Stimulated activated CD4-positive, alpha-beta T cell treated with anti-CD3 and anti-CD28 coated beads, Interleukin-4, amount 100 ng/mL, for 24 hours (primary cell): Measurements from ENCODE around the gene ARID3A.

Experiments used
- DNase-seq: peaks from one replicate; pipeline ENCODE4 v3.0.0-alpha.2; 2020

Gene ARID3A

DNA sequence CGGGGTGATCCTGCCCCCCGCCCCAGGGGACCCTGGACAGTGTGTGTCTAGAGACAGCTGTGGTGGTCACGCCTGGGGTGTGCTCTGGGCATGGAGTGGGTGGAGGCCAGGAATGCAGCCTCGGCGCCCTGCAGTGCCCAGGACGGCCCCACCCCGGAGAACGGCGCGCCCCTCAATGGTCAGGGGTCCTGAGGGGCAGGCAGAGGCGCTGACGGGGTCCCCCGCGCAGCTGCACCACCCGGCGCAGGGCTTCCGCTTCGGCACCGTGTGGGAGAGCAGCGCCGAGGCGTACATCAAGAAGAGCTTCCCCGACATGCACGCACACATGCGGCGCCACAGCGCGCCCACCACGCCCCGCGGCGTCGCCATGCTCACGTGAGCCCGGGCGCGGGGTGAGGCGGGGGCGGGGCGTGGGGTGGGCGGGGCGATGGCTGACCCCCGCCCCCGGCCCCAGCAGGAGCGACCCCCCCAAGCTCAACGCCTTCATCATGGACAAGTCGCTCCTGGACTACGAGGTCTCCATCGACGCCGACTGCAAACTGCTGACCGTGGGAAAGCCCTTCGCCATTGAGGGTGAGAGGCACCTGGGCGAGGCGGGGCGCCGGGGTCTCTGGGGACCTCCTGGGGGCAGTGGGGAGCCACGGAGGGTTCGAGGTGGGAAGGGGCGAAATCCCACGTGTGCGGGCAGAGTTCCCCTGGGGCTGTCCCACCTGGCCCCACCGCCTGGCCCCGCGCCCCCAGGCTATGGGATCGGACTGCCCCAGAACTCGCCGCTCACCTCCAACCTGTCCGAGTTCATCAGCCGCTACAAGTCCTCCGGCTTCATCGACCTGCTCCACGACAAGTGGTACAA, 81.8 kb downstream of the ARID3A start:
- no peak for DNase-seq

GRCh38 chr19:1008268-1009040, 82.6 kb downstream of the ARID3A start:
- no peak for DNase-seq

- DNase-seq: no peak
These were observed 83.5 kb downstream of the ARID3A start for GRCh38 chr19:1009041-1009980.

DNA sequence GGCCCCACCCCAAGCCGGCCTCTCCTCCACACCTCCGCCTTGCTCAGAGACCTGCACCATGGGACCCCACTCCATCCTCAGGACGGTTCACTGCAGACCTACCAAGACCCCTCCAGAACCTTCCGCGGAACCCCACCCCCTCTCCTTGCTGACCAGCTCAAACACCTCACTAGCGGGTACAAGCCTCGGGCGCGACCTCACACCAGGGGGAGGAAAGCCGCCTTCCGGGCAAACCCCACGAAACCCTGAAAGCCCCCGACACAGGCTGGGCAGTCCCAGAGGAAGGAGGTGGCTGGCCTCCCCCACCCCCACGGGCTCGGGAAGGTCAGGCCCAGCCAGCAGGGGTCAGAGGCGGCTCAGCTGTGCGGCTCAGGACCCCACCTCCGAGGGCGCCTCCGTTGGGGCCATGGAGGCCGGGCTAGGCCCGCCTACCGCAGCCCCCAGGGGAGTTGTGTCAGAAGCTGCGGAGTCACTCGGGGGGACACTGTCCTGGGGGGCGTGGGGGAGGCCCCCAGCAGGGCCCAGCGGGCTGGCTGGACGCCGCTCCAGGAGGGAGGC, 84.2 kb downstream of the ARID3A start:
- DNase-seq: no peak

GRCh38 chr19:1010586-1011510, 85.0 kb downstream of the ARID3A start:
- DNase-seq: no peak

DNA sequence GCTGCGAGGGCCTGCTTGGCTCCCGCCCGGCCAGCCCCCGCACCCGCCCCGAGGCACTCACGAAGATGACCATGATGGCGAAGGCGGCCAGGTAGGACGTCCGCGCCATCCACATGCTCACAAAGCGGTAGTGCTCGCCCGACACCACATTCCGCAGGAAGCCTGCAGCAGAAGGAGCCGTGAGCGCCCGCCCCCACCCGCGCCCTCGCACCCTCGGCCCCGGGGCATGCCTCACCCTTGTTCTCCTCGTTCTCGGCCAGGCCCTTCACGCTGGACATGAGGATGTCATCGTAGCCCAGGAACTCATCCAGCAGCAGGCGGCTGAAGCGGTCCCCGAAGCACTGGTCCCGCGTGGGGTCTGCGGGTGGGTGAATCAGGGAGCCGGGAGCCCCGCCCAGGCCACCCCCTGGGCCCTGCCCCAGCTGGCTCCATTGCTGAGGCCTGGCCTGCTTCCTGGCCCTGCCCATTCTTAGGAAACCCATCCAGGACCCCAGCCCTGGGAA, 86.0 kb downstream of the ARID3A start:
- DNase-seq: no peak

GRCh38 chr19:1012334-1012733, 86.5 kb downstream of the ARID3A start:
- no peak for DNase-seq

DNA sequence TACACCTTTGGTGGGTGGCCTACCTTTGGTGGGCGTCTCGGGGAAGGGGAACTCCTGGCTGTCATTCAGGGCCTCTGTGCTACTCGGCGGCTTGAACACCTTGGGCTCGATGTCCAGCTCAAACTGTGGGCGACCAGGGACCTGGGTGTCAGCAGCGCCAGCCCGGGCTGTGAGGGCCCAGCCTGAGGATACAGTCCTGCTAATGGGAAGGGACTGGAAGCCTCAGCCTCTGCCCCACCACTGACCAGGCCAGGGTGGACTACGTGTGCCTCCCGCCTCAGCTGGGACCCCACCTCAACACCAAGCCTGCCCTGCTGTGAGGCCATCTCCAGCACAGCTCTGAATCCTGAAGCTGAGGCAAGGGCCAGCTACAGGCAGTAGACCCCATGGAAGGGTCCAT, 87.4 kb downstream of the ARID3A start:
- no peak for DNase-seq

- DNase-seq: no peak
These were observed 88.6 kb downstream of the ARID3A start for GRCh38 chr19:1014161-1015060.

DNA sequence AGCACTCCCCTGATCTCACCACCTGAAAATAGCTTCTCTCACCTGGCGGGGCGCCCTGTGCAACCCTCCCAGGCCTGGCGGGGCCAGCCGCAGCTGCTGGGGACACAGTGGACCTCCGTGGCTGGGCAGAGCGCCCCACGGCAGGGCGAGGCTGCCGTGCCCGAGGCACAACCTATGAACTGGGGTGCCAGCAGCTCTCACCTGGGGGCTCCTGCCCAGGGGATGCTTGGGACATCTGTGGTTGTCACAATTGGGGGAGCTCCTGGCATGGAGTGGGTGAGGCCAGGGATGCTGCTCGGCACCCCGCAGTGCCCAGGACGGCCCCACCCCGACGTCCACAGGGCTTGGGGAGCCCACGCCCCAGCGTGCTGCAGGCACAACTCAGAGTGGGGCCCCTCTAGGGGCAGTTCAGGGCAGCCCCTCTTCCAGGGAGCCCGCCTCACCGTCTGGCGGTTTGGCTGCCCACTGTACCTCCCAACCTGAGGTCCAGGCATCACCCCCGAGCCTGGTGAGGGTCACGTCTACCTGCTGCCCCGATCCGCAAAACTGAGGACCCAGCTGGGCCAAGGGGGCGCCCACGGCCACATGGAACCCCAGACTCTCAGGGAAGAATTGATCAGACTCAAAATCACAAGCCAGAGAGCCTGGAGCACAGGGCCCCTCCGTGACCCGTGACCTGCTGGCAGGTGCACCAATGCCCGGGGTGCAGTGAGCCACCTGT, 89.4 kb downstream of the ARID3A start:
- no peak for DNase-seq

GRCh38 chr19:1015782-1016646, 90.2 kb downstream of the ARID3A start:
- no peak for DNase-seq

GRCh38 chr19:1016647-1017114, 90.8 kb downstream of the ARID3A start:
- no peak for DNase-seq

DNA sequence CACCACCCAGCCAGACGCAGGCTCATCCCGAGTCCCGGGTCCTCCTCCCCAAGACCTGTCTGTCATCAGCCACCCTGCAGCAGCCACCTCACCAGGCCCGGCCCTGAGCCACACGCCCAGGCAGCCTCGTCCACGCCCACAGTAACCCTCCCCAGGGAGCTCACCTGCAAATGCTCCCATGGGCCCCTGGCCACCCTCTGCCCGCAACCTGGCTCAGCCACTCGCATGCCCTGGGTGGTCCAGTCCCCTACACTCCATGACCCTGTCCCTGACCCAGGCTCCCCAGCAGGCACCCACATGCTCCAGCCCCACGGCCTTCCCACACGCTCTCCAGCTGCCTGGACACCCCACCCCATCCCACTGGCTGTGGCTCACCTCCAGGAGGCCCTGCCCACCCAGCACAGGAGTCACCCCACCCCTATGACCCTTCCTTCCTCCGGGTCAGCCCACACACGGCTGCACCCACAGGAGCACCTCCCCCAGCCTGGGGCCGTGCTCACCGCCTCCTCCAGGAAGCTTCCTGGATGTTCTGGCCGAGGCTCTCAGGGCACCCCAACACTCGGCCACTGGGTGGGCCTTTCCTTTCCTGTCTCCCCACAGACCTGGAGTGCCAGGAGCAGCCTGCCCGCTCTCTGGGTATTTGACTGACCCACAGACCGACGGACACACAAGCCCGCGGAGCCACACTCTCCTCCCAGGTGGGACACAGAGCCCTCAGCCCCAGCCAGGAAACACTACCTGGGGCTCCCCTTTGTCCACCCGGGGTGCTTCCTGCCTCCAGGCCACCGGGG, 91.5 kb downstream of the ARID3A start:
- no peak for DNase-seq

- no peak for DNase-seq
These were observed 92.1 kb downstream of the ARID3A start for GRCh38 chr19:1017906-1018305.

- DNase-seq: no peak
These were observed 92.6 kb downstream of the ARID3A start for GRCh38 chr19:1018393-1018792.

DNA sequence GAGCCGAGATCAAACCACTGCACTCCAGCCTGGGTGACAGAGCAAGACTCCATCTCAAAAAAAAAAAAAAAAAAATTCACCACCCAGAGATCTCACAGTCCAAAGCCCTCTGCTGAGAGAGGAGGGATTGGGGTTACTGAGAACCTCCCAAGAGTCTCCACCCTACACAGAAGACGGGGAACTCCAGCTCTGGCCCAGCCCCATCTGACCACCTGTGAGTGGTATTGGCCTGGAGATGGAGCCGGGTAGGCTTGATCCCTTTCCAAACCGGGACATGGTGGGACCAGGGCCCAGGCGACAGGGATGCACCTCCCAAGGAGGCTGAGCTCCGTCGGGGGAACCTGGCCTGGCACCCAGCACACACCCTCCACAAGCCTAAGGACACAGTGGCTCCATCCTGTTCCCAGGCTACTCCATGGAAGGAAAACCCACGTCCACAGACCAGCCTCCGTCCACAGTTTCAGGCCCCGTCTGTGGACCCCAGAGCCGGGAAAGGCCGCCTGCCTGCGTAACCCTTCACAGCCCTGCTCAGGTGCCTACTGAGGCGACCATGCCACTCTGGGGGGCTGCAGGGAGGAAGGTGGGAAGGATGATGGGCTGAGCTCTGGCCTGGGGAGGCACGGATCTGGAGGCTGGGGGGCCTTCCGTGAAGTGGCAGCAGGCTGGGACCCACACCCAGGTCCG, 93.2 kb downstream of the ARID3A start:
- no peak for DNase-seq

- DNase-seq: no peak
These were observed 93.8 kb downstream of the ARID3A start for GRCh38 chr19:1019616-1019961.
